Testis (tissue), 2 donors: ENCODE results near the gene SMAD3.

Experiments
- CTCF ChIP-seq, 3 experiments: fragments of 450-650 bp in 2 of 3; fragments of 200-600 bp in 1 of 3; sonication (generic) in 1 of 3; IDR thresholded peaks; one replicate each; pipeline ENCODE4 v1.5.1; 2016 to 2019; ENCODE audit warnings: antibody characterized with exemption in 3 of 3, mild to moderate bottlenecking in 2 of 3, moderate library complexity in 1 of 3
- POLR2A ChIP-seq: fragments of 450-650 bp; IDR thresholded peaks from one replicate; pipeline ENCODE4 v1.6.1; 2017; ENCODE audit warnings: antibody characterized with exemption, mild to moderate bottlenecking, moderate library complexity

GRCh38 chr15:67132276-67132675 is 66.9 kb downstream of the SMAD3 start:
- TF ChIP-seq CTCF (IDR thresholded peaks at IDR 0.05) (no peak), POLR2A (no peak)
